HG03095 (cell line): Measurements from ENCODE around the gene SH3BP5.

Source experiments
- ATAC-seq: cut with Tn5 transposase; IDR thresholded peaks from one replicate; pipeline ENCODE4 v1.9.1; 2021; ENCODE audit warnings: moderate library complexity; ENCODE audit not compliant: unreplicated experiment

The SH3BP5 gene

GRCh38 chr3:15300323-15301078, 31.9 kb downstream of the SH3BP5 start:
- ATAC-seq, result no peak

GRCh38 chr3:15299036-15299435, 33.4 kb downstream of the SH3BP5 start:
- ATAC-seq, result no peak

- no peak for ATAC-seq
Measured at GRCh38 chr3:15298504-15298903, 33.9 kb downstream of the SH3BP5 start.

DNA sequence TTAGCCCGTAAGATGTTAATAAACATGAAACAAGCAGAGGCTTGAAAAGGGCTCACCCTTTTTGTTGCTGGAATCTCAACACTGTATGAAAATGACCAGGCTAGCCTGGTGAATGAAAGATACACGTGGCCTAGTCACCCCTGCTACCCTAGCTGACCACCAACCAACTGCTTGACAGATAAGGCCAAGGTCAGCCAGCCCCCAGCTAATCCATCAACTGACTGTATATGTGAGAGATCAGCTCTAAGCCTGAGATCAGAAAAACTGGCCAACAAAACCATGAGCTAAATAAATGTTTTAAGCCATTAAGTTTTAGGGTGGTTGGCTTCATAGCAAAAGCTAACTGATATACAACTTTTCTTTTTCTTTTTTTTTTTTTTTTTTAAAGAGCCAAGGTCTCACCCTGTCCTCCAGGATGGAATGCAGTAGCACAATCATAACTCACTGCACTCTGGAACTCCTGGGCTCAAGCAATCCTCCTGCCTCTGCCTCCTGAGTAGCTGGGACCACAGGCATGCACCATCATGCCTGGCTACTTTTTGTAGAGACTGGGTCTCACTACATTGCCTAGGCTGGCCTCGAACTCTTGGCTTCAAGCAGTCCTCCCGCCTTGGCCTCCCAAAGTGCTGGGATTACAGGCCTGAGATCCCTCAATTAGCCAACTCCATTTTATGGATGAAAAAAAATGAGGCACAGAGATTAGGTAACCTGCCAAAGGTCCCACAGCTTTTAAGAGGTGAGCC, 34.6 kb downstream of the SH3BP5 start:
- no peak for ATAC-seq

GRCh38 chr3:15295506-15295905, 36.9 kb downstream of the SH3BP5 start:
- no peak for ATAC-seq

- ATAC-seq, result no peak
Measured at GRCh38 chr3:15294929-15295328, 37.5 kb downstream of the SH3BP5 start.

DNA sequence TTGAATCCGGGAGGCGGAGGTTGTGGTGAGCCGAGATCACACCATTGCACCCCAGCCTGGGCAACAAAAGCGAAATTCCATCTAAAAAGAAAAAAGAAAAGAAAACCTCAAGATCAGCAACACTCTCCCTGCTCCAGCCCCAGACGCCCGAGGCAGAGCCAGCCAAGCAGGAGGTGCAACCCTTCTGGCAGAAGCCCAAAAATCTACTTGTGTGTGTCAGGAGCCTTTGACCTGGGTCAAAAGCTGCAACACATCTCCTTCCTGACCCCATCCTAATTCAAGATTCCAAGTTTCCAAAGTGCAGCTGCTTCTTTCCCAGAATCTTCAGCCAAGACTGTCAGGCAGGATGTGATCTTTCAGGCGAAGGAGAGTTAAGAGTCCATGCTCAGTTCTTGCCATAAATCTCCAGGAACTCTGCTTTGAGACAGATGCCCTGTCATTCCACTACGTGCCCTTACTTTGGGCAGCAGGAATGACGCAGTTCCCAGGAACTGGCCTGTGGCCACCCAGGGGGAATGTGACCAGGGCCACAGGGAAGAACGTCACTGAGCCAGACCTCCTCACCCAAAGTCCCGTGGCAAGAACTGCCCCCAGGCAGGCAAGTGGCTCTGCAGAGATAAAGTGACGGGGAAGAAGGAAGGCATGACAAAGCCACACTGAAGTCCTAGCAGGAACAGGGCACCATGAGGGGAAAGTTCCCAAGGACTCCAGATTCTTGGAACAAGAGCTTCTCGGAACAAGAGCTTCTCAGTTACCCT, 39.4 kb downstream of the SH3BP5 start:
- no peak for ATAC-seq

DNA sequence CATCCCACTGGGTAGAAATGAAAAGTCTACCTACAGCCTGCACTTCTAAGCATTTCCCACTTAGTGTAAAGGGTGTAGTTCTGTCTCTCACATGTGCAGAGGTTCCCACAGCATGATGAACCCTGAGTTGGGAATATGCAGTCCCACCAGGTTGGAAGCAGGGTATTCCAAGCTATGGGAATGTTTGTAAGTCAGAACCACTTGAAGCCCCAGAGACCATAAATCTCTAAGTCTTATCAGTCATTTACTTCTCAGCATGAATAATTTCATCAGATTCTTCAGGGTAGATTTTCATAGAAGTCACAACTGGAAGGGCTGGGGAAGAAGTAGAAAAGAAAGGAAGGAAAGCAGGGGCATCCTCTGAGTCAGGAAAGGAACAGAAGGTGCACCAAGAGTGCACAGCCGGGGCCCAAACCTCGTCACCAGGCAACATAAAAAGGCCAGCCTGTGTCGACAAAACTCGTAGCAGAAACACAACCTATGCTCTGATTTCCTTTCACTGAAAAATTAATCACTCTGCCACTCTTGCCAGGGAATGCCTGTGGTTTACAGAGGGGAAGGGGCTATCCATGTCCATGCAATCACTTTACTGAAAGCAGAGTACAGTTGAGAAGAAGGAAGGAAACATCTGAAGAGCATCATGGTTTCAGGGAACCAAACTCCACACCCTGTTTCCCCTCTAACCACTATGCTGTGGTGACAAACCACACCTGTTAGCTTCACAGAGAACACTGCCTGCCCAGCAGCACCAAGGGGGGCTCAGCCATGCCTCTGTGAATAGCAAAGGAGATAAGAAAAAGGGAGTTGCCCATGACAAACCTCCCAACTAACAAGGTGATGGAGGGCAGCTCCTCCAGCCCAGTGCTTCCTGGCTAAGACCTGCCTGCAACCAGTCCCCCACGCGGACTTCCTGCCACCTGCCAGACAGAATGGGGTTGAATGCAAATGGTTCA, 40.5 kb downstream of the SH3BP5 start:
- peak; percentile 83 for ATAC-seq

- no peak for ATAC-seq
Measured at GRCh38 chr3:15290736-15291135, 41.6 kb downstream of the SH3BP5 start.

DNA sequence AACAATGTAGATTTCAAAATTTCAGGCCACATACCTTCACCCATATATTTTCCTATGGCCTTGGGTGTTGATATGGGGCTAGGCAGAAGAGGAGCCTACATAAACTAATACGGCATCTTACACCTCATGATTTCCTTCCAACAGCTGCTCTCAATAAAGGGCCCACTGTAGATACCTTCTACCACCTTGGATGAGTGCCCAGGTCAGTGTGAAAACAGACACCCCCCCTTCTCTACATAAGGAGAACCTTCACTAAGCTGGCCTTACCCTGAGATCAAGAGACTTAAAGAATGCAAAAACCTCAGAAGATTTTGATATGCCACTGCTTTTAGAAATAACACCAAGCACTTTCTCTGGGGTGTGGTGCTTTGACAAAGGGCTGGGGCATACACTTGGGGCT, 42.7 kb downstream of the SH3BP5 start:
- no peak for ATAC-seq

DNA sequence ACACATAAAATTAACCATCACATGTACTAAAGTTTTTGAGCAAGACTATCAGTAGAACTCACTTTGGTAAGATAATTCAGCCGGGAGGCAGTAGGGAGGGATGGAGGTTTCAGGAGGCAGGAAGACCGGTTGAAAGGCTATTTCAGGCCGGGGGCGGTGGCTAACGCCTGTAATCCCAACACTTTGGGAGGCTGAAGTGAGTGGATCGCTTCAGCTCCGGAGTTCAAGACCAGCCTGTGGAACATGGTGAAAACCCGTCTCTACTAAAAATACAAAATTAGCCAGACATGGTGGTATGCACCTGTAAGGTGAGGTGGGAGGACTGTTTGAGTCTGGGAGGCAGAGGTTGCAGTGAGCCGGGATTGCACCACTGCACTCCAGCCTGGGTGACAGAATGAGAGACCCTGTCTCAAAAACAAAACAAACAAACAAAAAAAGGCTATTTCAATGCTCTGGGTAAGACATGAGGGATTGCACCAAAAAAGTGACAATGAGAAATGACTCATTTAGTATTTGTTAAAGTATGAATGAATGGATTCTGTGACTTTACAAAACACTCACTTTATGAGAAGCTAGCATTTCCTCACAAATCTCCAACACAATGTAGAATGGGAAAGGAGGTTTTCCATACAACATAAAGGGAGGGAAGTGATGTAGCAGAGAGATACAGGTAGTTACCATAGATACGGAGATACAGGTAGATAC, 43.9 kb downstream of the SH3BP5 start:
- no peak for ATAC-seq

DNA sequence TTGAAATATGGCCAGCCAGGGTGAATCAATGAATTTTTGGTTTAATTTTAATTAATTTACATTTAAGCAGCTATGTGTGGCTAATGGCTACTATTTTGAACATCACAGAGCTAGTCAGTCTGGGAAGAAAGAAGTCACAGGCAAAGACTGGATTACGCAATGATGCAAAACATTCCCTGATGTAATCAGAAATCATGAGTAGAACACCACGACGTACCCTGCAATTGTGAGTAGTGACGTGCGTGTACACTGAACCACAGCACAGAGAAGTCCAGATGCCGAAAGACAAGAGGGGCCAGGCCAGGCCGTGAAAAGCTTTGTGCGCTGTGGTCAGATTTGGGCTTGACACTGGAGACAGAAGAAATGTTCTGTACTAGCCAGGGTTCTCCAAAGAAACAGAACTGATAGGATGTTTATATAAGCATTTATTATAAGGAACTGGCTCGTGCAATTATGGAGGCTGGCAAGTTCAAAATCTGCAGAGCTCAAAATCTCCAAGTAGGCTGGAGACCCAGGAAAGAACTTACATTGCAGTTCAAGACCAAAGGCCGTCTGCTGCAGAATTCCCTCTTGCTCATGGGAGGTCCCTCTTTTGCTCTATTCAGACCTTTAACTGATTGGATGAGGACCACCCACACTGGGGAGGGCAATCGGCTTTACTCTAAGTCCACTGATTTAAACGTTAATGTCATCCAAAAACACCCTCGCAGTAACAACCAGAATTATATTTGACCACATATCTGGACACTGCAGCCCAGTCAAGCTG, 44.6 kb downstream of the SH3BP5 start:
- no peak for ATAC-seq

- no peak for ATAC-seq
Measured at GRCh38 chr3:15286022-15286421, 46.4 kb downstream of the SH3BP5 start.

- ATAC-seq, result no peak
Measured at GRCh38 chr3:15284121-15284889, 48.1 kb downstream of the SH3BP5 start.

DNA sequence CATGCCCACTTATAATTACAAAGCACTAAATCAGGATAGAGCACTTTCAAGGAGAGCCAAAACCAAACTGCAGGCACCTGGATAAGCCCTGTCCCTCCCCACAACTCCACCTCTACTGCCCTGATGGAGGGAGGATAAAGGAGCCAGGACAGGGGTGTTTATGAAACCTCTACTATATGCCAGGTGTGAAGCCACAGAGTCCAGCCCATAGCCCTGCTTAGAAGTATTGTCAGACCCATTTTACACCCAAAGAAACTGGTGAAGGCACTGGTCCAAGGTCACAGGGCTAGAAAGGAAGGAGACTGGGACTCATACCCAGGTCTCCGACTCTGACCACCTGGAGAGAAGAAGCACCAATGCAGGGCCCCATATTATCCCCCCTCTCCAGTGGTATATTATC, 48.7 kb downstream of the SH3BP5 start:
- ATAC-seq, result no peak

DNA sequence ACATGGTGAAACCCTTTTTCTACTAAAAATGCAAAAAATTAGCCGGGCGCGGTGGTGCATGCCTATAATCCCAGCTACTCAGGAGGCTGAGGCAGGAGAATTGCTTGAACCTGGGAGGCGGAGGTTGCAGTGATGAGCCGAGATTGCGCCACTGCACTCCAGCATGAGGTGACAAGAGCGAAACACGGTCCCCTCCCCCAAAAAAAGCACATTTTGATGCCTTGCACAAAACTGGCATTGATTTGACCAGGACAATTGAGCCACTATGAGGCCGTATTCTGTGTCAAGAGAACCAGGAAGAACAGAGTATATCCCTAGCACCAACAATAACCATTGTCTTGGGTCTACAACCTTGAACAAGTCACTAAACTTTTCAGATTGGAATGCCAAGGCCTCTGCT, 50.6 kb downstream of the SH3BP5 start:
- ATAC-seq, result no peak

GRCh38 chr3:15280853-15281532, 51.4 kb downstream of the SH3BP5 start:
- no peak for ATAC-seq
